Activated CD4-positive, CD25-positive, alpha-beta regulatory T cell (primary cell): ENCODE data around the gene C11orf86.
"Not testable (repeated sequence)": the region's sequence is repeated elsewhere in the genome, so short reads cannot be mapped to it uniquely, and the experiment has no call there.

Source experiments
- DNase-seq, 4 experiments: peaks; one replicate each; lab custom pipeline; 2025; lab: John Stamatoyannopoulos, UW

C11orf86 gene

GRCh38 chr11:66967670-66968425, 7.3 kb upstream of the C11orf86 start:
- DNase-seq = no peak

DNA sequence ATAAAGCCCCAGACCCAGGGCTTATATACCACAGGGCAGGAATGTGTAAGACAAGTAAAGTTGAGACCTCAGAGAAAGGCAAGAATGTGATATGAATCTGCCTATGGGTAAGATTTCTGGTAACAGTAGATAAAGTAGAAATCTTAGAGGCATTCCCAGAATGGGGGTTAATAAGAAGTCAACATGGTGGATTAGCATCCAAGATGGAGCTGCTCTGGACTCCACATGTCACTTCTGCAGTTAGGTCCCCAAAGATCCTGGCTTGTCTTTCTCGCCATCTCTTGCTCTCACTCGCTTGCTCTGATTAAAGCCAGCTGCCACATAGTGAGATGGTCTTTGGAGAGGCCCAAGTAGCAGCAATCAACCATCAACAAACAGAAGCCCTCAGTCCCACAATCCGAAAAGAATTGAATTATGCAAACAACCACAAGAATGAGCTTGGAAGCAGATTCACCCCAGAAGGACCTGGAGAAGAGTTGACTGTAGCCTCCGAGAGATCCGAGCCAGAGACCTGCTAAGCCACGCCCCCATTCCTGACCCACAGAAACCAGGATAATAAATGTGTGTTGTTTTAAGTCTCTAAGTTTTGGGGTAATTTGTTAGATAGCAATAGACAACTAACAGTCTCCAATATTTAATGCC, 5.4 kb upstream of the C11orf86 start:
- DNase-seq = no peak

DNA sequence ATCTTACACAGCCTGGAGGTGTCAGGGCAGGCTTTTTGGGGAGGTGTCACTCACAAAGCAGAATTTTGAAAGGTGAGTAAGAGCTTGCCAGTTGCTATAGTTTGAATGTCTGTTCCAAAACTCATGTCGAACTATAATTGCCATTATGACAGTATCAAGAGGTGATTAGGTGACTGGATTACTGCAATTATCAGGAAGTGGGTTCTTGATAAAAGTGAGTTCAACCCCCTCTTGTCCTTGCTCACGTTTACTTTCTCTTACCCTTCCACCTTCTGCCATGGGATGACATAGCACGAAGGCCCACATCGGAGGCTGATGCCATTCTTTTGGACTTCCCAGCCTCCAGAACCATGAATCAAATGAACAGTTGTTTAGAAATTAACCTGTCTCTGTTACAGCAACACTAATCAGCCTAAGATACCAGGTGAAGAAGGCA, 4.7 kb upstream of the C11orf86 start:
- no peak for DNase-seq

- no peak for DNase-seq
Observed at GRCh38 chr11:66970807-66971442, 4.2 kb upstream of the C11orf86 start.

GRCh38 chr11:66971488-66971887, 3.6 kb upstream of the C11orf86 start:
- no peak for DNase-seq

- no peak for DNase-seq
Observed at GRCh38 chr11:66973956-66974580, 1.0 kb upstream of the C11orf86 start.

- DNase-seq = no peak
Observed at GRCh38 chr11:66975405-66976027, 412 bp downstream of the C11orf86 start.

- no peak for DNase-seq
Observed at GRCh38 chr11:66976028-66976467, 944 bp downstream of the C11orf86 start.

DNA sequence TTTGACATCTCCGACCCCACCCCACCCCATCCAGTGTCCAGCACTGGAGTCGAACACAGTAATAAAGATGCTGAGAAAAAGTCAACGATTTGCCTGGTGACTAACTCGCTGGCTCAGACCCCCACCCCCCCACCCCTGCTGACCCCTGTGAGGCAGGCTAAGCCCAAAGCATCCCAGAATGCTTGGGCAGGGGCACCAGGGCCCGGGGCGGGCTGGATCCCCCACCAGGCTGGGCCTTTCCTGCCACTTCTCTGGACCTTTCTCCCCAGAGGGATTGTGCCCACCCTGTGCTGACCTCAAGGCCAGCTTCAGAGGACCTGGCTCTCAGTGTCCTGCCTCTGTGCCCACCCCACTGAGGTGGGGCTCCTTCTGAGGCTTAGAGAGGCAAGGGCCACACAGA, 1.8 kb downstream of the C11orf86 start:
- no peak for DNase-seq

DNA sequence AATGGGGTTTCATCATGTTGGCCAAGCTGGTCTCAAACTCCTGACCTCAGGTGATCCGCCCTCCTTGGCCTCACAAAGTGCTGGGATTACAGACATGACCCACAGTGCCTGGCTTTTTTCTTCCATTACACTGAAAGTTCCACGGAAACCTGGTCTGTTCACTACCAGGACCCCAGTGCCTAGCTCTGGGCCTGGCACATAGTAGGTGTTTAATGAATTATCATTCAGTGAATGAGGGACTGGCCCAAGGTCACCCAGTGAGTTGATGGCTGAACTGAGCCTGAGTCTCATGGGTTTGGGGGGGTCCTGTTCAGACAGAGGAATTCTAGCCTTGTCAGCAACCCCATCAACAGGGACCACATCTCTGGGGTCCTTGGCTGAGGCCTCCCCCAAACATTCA, 3.1 kb downstream of the C11orf86 start:
- DNase-seq = no peak

DNA sequence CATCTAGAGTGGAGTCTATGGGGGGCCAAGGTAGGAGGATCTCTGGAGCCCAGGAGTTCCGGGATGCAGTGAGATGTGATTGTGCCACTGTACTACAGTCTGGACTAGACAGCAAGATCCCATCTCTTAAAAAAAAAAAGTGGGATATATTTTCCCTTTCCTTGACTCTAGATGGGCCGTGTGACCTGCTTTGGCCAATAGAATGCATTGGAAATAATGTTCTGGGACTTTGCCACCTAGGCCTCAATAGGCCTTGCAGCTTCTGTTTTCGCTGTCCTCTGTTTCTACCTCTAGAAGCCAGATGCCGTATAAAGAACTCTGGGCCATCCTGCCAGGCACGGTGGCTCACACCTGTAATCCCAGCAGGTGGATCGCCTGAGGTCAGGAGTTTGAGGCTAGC, 3.6 kb downstream of the C11orf86 start:
- no peak for DNase-seq

DNA sequence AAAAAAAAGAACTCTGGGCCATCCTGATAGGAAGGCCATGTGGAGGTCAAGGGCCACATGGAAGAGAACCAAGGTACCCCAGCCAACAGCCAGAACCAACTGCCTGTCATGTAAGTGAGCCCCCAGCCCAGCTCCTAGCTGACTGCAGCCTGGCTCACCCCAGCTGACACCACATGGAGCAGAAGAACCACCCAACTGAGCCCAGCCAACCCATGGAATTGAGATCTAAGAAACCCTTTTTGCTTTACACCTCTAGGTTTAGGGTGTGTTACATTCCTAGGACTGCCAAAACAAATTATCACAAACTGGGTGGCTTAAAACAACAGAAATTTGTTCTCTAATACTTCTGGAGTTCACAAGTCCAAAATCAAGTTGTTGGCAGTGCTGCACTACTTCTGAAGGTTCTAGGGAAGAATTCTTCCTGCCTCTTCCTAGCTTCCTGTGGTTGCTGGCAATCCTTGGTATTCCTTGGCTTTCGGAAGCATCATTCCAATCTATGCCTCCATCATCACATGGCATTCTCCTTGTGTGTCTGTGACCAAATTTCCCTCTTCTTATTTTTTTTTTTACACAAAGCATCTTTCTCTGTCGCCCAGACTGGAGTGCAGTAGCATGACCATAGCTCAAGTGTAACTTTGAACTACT, 4.4 kb downstream of the C11orf86 start:
- no peak for DNase-seq

GRCh38 chr11:66981976-66982578, 7.0 kb downstream of the C11orf86 start:
- no peak for DNase-seq

DNA sequence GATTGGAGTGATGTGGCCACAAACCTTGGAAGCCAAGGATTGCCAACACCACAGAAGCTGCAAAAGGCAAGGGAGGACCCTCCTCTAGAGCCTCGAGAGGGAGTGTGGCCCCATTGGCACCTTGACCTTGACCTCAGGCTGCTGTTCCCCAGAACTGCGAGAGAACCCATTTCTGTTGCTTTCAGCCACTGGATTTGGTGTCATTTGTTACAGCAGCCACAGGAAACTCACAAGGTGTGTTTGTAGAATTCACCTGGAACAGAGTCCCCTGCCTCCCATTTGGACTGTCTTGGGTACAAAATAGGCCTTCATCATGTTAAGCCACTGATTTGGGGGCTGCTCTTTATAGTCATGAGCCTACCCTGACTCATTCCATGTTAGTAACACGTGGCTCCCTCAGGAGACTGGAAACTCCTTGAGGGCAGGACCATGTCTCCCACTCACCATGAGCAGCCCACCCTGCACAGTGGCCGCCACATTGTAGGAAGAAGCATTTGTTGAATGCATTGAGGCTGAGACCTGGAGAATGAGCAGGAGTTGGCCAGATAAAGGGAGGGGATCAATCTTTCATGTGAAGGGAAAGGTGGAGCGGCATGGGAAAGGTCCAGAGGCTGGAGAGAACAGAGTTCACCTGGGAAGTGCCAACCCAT, 8.3 kb downstream of the C11orf86 start:
- no peak for DNase-seq

GRCh38 chr11:66985508-66986177, 10.5 kb downstream of the C11orf86 start:
- no peak for DNase-seq

GRCh38 chr11:66986178-66986545, 11.1 kb downstream of the C11orf86 start:
- no peak for DNase-seq

DNA sequence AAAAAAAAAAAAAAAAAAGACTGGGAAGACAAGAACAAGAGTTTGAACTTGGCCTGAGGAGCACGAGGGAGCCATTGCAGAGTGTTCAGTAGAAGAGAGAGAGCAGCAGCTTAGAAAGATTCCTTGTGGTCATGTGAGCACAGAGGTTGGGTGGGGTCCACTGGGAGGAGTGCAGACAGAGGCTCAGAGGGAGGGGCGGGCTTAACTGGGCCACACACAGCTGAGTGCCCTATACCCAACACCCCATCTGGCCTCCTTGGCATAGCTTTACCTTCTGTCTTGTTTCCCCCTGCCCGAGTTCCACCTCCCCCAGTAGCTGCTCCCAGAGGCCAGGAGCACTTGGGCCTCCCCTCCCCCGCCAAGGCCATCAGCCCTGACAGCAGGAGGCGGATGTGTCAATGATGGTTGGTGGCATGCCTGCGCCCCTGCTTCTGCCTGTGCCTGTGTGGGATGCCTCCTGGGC, 12.1 kb downstream of the C11orf86 start:
- DNase-seq = no peak

- no peak for DNase-seq
Observed at GRCh38 chr11:66987924-66988637, 13.0 kb downstream of the C11orf86 start.

- DNase-seq = not testable (repeated sequence)
Observed at GRCh38 chr11:66988741-66989140, 13.6 kb downstream of the C11orf86 start.
